Measurements from ENCODE around the gene PNMA8B. TPM values are rescaled to one million over a fixed set of nuclear protein-coding genes. Genes with fewer than 3 reads are reported as not detected.

Gene PNMA8B
- total RNA-seq, 1 donor from 2014 or later: 1.5 TPM

DNA sequence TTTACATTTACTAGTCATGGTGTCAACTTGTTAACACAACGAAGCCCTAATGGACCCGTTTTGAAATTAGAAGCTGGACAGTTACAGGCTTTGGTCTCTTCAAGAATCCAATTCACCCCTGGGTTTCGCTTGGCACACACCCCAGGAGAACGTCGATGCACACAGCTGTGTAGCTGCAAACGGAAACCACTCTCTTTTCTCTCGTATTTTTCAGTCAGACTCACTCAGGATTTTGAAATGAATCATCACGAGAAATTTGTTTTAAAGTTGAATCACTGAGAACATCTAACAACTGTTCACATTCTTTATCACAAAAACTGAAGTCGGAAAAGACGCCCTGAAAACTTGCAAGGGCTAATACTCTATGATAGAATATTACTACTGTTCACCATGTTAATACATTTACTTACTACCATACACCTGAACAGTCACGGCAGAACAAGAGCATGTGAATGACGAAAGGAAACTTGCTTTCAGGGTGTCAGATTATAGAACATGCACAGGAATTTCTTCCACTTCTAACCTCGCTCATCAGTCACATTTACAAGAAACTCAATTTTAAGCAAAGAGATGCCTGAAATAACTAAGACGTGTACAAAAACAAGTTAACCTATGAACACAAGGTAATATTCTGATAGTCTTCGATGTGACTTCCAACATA is 29.0 kb downstream of the PNMA8B start:
- no peak for ATAC-seq
- DNase-seq: no peak
- Histone ChIP-seq H3K36me3 (no peaks in the 10 kb centered on the region), H3K27ac (no peak overlapping the region), H3K9me3 (no peaks in the 10 kb centered on the region), H3K4me3 (no peak overlapping the region), H3K4me1 (peaks cover 7% of the 10 kb centered on the region), H3K27me3 (ENCODE audit: low read depth) (peaks cover 16% of the 10 kb centered on the region)
- intact Hi-C loops (cut with DNase I): no loop called here
- TF ChIP-seq, protein P1, sequence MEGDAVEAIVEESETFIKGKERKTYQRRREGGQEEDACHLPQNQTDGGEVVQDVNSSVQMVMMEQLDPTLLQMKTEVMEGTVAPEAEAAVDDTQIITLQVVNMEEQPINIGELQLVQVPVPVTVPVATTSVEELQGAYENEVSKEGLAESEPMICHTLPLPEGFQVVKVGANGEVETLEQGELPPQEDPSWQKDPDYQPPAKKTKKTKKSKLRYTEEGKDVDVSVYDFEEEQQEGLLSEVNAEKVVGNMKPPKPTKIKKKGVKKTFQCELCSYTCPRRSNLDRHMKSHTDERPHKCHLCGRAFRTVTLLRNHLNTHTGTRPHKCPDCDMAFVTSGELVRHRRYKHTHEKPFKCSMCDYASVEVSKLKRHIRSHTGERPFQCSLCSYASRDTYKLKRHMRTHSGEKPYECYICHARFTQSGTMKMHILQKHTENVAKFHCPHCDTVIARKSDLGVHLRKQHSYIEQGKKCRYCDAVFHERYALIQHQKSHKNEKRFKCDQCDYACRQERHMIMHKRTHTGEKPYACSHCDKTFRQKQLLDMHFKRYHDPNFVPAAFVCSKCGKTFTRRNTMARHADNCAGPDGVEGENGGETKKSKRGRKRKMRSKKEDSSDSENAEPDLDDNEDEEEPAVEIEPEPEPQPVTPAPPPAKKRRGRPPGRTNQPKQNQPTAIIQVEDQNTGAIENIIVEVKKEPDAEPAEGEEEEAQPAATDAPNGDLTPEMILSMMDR (IDR thresholded peaks at IDR 0.05): no peak

DNA sequence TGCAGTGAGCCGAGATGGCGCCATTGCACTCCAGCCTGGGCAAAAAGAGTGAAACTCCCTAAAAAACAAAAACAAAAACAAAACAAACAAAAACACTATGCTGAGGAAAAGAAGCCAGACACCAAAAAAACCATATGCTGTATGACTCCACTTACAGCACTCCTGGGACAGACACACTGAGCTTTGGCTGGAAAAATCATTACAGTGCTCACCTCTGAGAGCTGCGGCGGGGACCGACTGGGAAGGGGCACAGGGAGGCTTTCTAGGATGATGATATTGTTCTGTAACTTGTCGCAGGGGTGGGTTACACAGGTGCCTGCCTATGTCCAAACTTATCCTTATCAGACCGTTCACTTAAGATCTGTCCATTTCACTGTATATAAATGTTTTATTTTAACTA is 32.2 kb downstream of the PNMA8B start:
- H3K4me1 ChIP-seq: no peaks in the 10 kb centered on the region
- no peak overlapping the region for H3K27ac ChIP-seq
- DNase-seq (no peak), ATAC-seq (no peak)
- TF ChIP-seq, protein P1 (IDR thresholded peaks at IDR 0.05): no peak
- no peaks in the 10 kb centered on the region for H3K9me3 ChIP-seq
- no peaks in the 10 kb centered on the region for H3K27me3 ChIP-seq (ENCODE audit: low read depth)
- intact Hi-C loops (cut with DNase I): no loop called here
- no peak overlapping the region for H3K4me3 ChIP-seq
- H3K36me3 ChIP-seq: no peaks in the 10 kb centered on the region

DNA sequence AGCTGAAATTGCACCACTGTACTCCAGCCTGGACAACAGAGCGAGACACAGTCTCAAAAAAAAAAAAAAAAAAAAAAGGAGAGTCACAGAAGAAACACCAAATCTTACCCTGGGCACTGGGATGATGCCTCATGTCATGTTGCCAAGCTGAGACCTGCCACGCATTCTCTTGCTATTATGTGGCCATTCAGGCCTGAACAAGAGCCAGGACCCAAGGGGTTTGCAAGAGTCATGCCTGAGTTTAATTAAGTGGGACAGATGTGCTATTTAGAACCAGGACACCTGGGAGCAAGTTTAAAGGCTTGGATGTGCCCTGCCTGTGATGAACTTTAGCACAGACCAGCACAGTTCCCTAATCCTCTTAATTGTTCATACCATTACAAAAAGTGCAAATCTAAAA is 34.1 kb downstream of the PNMA8B start:
- no peak overlapping the region for H3K27ac ChIP-seq
- H3K4me1 ChIP-seq: no peaks in the 10 kb centered on the region
- intact Hi-C loops (cut with DNase I): no loop called here
- ATAC-seq (no peak), DNase-seq (no peak)
- no peaks in the 10 kb centered on the region for H3K27me3 ChIP-seq (ENCODE audit: low read depth)
- H3K4me3 ChIP-seq: no peak overlapping the region
- H3K36me3 ChIP-seq: no peaks in the 10 kb centered on the region
- TF ChIP-seq, protein P1 (IDR thresholded peaks at IDR 0.05): no peak
- H3K9me3 ChIP-seq: no peaks in the 10 kb centered on the region

DNA sequence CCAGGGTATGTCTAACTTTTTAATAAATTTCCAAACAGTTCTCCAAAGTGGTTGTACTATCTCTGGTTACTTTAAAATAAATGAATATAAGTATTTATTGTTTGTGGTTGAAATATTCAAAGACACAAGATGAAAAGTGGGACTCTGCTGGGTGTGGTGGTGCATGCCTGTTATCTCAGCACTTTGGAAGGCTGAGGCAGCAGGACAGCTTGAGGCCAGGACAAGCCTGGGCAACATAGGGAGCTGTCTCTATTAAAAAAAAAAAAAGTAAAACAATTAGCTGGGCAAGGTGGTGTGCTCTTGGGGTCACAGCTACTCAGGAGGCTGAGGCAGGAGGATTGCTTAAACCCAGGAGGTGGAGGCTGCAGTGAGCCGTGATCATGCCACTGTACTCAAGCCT is 34.7 kb downstream of the PNMA8B start:
- no peak for DNase-seq
- H3K4me3 ChIP-seq: no peak overlapping the region
- H3K27me3 ChIP-seq (ENCODE audit: low read depth): no peaks in the 10 kb centered on the region
- TF ChIP-seq, protein P1 (IDR thresholded peaks at IDR 0.05): no peak
- intact Hi-C loops (cut with DNase I): no loop called here
- H3K36me3 ChIP-seq: no peaks in the 10 kb centered on the region
- no peak for ATAC-seq
- H3K4me1 ChIP-seq: no peaks in the 10 kb centered on the region
- no peaks in the 10 kb centered on the region for H3K9me3 ChIP-seq
- no peak overlapping the region for H3K27ac ChIP-seq

DNA sequence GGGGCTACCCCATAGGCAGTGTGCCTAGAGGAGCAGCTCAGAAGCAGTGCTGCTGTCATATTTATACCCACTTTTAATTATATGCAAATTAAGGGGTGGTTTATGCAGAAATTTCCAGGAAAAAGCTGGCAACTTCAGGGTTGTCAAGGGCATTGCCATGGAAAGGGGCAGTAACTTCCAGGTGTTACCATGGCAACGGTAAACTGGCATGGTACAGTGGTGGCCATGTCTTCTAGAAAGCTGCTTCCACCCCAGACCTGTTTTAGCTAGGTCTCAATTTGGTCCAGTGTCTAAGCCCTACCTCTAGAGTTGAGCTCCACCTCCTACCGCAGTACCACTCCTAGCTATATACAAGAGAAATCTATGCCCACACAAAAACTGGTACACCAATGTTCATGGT is 35.6 kb downstream of the PNMA8B start:
- DNase-seq: no peak
- H3K27ac ChIP-seq: no peak overlapping the region
- TF ChIP-seq, protein P1 (IDR thresholded peaks at IDR 0.05): no peak
- no peaks in the 10 kb centered on the region for H3K27me3 ChIP-seq (ENCODE audit: low read depth)
- no peaks in the 10 kb centered on the region for H3K9me3 ChIP-seq
- ATAC-seq: no peak
- no peaks in the 10 kb centered on the region for H3K4me1 ChIP-seq
- H3K4me3 ChIP-seq: no peak overlapping the region
- intact Hi-C loops (cut with DNase I): no loop called here
- H3K36me3 ChIP-seq: no peaks in the 10 kb centered on the region
